GM12872 (cell line): ENCODE measurements around the gene SLCO2A1.

ENCODE experiments used
- CTCF ChIP-seq: IDR thresholded peaks from 3 replicates; pipeline ENCODE4 v1.5.1; 2011; ENCODE audit warnings: low read depth, mild to moderate bottlenecking, low read length, moderate library complexity; ENCODE audit not compliant: insufficient read depth

SLCO2A1 gene

DNA sequence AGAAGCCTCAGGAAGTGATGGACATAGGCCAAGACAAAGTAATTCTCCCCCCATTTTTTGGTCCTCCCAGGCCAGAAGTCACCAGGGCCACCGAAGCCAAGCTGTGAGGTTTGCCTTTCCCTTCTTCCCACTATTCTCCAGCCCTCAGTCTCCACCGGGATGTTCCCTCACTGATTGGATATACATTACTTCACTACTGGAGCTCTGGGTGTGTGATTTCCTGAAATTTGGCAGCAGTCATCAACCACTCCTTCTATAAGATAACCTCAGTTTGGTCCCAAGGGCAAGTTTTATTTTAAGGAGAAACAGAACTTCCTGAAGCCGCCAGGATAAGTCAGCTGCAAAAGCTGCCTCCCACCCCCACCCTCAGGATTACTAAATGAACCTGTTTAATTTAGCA, 11.3 kb downstream of the SLCO2A1 start:
- no peak for TF ChIP-seq CTCF

GRCh38 chr3:134017490-134017889, 12.2 kb downstream of the SLCO2A1 start:
- TF ChIP-seq CTCF = no peak

DNA sequence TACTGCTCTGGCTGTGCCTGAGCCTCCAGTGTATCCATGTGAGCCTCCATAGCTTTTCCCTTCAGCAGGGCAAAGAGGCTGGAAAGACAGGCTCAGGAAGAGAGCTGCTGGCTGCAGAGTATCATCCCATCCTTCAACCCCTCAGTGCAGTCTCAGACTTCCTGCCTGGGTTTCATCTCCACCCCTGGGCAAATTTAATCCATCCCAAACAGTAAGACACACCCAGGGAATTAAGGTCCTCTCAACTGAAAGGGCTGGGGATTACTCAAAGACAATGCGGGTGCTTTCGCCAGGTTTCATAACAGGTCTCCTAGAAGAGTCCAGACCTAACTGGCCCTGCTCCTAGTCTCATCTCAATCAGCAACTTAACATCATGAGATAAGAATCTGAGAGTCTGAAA, 15.5 kb downstream of the SLCO2A1 start:
- TF ChIP-seq CTCF = no peak

DNA sequence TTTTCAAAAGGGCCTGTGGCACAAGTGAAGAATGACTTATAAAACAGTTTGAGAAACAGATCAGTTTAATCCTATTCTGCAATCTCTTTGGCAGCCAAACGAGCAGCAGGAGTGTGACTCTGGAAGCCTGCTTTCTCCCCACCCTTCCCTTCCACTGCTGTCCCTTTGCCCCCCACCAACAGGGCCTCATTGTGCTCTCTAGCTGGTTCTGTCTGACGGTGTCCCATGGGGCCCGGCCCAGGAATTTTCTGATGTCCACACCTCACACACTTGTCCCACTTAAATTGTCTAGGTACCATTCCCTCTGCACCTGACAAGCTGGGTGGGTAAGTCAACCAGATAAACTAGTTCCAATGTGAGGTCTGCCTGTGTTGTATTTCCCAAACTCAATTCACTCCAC, 16.4 kb downstream of the SLCO2A1 start:
- TF ChIP-seq CTCF = no peak

DNA sequence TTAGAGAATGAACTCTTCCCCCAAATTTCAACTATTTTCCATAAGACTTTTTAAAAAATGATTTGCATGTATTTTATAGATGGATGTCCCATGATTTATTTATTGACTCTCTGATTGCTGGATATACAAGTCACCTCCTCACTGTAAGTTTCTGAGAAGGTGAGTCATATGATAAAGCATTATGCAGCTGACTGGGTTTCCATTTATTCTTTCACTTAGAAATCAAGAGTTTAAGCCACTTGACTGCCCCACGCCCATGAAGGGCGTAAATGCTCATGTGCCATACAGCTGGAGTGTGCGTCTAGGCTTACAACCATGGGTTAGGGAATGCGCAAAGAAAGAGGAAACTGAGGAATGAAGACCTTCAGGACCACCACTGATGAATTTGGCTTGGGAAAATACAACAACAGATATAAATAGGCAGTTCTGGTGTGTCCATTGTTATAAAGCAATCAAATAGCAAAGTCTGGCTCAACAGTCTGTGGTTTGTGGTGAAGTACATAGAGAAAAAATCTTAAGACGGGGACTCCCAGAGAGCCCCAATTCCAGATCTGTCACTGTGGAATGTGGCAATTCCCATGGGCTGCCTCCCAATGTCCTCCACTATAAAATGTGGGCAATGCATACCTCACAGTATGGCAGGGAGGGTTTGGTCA, 20.3 kb downstream of the SLCO2A1 start:
- TF ChIP-seq CTCF = no peak

DNA sequence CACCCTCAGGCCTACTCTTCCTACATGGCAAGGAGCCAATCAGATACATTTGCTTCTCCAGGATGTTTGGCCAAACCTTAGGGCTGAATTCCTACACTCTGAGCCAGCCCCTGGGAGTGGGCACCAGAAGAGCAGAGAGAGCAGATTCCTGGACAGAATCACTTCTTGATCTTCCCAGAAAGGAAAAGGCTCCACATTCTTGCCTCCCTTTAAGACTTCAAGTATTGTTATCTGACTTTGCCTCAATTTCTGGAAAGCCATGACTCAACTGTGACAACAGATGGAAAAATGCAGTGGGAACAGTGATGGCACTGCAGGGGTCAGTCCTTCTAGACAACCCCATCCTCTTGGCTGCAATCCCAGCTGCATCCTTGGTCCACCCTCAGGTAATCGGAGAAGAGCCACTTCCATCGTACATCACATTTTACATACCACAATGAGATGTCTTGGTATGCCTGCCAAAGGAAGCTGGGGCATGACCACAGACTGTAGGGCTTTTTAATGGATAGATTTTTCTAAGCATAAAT, 21.0 kb downstream of the SLCO2A1 start:
- no peak for TF ChIP-seq CTCF

DNA sequence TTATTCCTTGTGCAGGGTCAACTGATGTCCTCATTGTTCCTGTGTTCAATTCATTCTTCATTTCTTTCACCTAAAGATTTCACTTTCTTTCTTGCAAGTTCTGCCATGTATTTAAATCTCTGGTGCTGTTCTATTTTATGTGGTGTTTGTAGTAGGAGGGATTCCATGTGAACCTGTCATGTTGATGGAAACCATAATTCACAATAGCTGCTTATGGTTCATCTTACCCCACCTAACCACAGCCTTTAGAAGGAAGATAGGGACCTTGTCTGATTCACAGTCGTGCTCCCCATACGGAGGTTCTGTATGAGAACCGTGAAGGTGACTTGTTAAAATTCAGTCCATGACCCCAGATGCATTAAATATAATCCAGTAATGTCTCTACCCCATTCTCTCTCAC, 21.9 kb downstream of the SLCO2A1 start:
- TF ChIP-seq CTCF = no peak
